ENCODE results near the gene KCNIP4. TPM values are rescaled to one million over a fixed set of nuclear protein-coding genes. Genes with fewer than 3 reads are reported as not detected.

KCNIP4 gene
- total RNA-seq, 1 donor from 2014 or later, result not detected

DNA sequence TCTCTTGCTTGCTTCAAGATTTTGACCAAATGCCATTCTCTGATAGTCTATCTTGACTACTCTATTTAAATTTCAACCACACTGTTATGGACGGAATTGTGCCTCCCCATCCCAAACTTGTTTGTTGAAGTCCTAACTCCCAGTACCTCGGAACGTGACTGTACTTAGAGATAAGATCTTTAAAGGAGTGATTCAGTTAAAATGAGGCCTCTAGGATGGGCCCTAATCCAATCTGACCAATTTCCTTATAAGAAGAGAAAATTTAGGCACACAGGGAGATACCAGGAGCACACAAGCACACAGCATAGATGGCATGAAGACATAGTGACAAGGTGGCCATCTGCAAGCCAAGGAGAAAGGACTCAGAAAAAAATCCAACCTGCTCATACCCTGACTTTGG lies 269.9 kb downstream of the KCNIP4 start:
- DNase-seq, result no peak
- no peak for ATAC-seq
- Histone ChIP-seq H3K4me1 (no peaks in the 10 kb centered on the region), H3K9me3 (no peaks in the 10 kb centered on the region), H3K36me3 (no peaks in the 10 kb centered on the region), H3K27me3 (no peaks in the 10 kb centered on the region), H3K4me3 (no peak overlapping the region), H3K27ac (no peak overlapping the region)
- intact Hi-C loops (cut with DNase I), result no loop called here
- TF ChIP-seq, protein P1, sequence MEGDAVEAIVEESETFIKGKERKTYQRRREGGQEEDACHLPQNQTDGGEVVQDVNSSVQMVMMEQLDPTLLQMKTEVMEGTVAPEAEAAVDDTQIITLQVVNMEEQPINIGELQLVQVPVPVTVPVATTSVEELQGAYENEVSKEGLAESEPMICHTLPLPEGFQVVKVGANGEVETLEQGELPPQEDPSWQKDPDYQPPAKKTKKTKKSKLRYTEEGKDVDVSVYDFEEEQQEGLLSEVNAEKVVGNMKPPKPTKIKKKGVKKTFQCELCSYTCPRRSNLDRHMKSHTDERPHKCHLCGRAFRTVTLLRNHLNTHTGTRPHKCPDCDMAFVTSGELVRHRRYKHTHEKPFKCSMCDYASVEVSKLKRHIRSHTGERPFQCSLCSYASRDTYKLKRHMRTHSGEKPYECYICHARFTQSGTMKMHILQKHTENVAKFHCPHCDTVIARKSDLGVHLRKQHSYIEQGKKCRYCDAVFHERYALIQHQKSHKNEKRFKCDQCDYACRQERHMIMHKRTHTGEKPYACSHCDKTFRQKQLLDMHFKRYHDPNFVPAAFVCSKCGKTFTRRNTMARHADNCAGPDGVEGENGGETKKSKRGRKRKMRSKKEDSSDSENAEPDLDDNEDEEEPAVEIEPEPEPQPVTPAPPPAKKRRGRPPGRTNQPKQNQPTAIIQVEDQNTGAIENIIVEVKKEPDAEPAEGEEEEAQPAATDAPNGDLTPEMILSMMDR (IDR thresholded peaks at IDR 0.05), result no peak

DNA sequence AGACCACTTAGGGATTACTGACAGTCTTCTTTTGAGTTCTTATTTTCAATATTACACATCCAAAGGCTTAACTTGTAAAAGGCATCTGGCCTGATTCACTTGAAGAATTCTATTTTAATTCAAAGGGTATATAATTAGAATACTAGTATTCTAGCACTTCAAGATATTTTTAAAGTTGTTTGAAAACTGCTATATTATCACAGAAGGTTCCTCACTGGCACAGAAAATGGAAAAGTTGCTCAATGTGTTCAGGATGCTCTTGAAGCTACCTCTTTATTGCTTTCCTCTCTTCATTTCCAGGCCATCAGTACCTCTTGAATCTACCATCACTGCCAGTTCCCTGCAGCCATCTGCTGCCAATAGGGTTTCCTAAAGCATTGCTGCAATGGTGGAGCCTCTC lies 271.4 kb downstream of the KCNIP4 start:
- intact Hi-C loops (cut with DNase I), result no loop called here
- Histone ChIP-seq H3K4me3 (no peak overlapping the region), H3K36me3 (no peaks in the 10 kb centered on the region), H3K9me3 (no peaks in the 10 kb centered on the region), H3K27ac (no peak overlapping the region), H3K4me1 (no peaks in the 10 kb centered on the region), H3K27me3 (no peaks in the 10 kb centered on the region)
- ATAC-seq (no peak), DNase-seq (no peak)
- TF ChIP-seq, protein P1 (IDR thresholded peaks at IDR 0.05), result no peak

DNA sequence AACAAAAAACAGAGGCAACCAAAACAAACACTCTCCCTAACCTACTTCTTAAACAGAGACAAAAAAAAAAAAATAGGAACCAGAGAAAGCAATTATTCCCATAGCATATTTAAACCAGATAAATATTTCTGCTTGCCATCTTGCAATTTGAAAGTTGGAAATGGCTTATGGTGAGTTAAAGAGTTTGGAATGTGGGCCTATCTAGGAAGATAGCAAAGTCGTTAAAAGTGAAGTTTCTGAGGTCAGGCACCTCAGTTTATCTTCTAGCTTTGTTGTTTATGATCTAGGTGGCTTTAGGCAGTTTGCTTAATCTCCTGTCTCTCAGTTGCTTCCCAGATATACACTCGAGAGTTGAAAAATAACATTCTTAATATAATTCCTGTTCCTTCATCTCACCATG lies 284.2 kb downstream of the KCNIP4 start:
- no peak for DNase-seq
- H3K27me3 ChIP-seq, result no peaks in the 10 kb centered on the region
- H3K27ac ChIP-seq, result no peak overlapping the region
- no peak for ATAC-seq
- intact Hi-C loops (cut with DNase I), result no loop called here
- TF ChIP-seq, protein P1 (IDR thresholded peaks at IDR 0.05), result no peak
- no peaks in the 10 kb centered on the region for H3K36me3 ChIP-seq
- no peaks in the 10 kb centered on the region for H3K9me3 ChIP-seq
- H3K4me3 ChIP-seq, result no peak overlapping the region
- no peaks in the 10 kb centered on the region for H3K4me1 ChIP-seq

DNA sequence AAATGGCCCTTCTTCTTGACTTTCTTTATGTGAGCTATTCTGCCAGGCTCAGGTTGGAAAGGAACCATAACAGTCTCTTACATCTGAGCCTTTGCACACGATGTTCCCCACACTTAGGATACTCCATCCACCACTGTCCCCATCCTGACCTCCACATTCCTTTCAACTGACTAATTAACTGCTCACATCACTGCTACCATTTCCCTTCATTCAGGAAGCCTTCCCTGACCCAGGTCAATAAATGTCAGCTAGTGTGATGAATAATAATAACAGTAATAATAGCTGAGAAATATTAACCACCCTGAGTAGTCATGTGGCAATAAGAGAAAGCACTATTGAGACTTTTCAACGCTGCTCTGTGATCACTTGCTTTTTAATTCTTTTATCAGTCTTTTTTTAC lies 291.7 kb downstream of the KCNIP4 start:
- ATAC-seq (peak; percentile 38), DNase-seq (no peak)
- Histone ChIP-seq H3K27me3 (no peaks in the 10 kb centered on the region), H3K36me3 (no peaks in the 10 kb centered on the region), H3K27ac (no peak overlapping the region), H3K9me3 (no peaks in the 10 kb centered on the region), H3K4me3 (no peak overlapping the region), H3K4me1 (no peaks in the 10 kb centered on the region)
- TF ChIP-seq, protein P1 (IDR thresholded peaks at IDR 0.05), result no peak
- intact Hi-C loops (cut with DNase I), result no loop called here

DNA sequence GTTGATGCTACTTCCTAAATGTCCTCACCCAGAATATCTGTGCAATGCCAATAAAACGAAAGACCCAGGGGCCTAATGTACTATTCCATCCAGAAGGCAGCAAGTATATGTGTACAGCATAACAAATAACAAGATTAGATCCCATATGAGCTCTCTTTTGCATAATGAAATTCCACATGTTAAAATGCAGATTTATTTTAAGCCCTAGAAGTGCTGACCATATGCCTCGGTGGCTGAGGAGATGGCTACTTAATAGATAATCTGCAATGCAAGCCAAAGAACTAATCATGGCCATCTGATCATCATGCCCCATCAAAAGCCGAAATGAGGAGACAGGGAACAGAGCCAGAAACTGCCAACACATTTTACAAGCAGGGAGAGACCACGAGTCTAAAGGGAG lies 293.5 kb downstream of the KCNIP4 start:
- no peak for DNase-seq
- Histone ChIP-seq H3K36me3 (no peaks in the 10 kb centered on the region), H3K9me3 (no peaks in the 10 kb centered on the region), H3K27me3 (no peaks in the 10 kb centered on the region), H3K4me1 (no peaks in the 10 kb centered on the region), H3K4me3 (no peak overlapping the region), H3K27ac (no peak overlapping the region)
- ATAC-seq, result no peak
- TF ChIP-seq, protein P1 (IDR thresholded peaks at IDR 0.05), result no peak
- intact Hi-C loops (cut with DNase I), result no loop called here

DNA sequence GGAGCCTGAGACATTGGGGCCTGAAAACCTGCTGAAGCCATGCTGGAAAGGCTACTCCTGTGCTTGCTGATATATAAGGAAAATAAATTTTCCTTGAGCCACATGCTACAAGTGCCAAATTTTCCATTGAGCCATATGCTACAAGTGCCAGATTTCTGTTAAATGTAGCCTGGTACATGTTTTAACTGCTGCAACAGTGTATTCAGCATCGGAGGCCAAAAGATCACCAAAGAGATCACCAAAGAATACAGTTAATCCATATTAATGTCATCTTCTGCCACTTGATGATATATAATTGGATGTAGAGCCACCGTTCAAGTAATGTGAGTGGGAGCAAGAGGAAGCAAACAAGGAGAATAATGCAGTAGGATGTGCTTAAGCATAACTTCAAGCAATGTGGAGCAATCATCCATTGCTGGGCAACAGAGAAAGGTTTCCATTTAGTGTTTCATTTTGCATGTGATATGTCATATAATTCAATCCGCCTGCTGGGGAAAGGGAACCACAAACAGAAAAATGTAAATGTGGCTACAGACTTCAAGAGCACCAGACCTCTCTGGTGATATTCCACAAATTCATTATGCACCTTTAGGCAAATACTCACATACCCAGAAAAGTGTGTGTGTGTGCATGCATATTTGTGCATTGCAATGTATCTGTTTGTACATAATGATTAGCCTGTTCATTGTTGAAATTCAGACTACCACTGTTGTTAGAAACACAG lies 295.9 kb downstream of the KCNIP4 start:
- H3K27ac ChIP-seq, result no peak overlapping the region
- no peaks in the 10 kb centered on the region for H3K9me3 ChIP-seq
- no peaks in the 10 kb centered on the region for H3K4me1 ChIP-seq
- H3K36me3 ChIP-seq, result no peaks in the 10 kb centered on the region
- TF ChIP-seq, protein P1 (IDR thresholded peaks at IDR 0.05), result no peak
- intact Hi-C loops (cut with DNase I), result no loop called here
- no peak for DNase-seq
- no peak overlapping the region for H3K4me3 ChIP-seq
- H3K27me3 ChIP-seq, result no peaks in the 10 kb centered on the region
- no peak for ATAC-seq

Data from upper lobe of right lung (tissue), 1 donor.